HG03558 (cell line): Measurements from ENCODE around the gene DHRSX.
"Not testable (repeated sequence)": the region's sequence is repeated elsewhere in the genome, so short reads cannot be mapped to it uniquely, and the experiment has no call there.

Source experiments
- ATAC-seq: cut with Tn5 transposase; IDR thresholded peaks from one replicate; pipeline ENCODE4 v1.9.1; 2021; ENCODE audit warnings: moderate number of reproducible peaks; ENCODE audit not compliant: unreplicated experiment; ENCODE audit errors: extremely low read depth

The DHRSX gene

GRCh38 chrX:2521092-2521926, 20.5 kb upstream of the DHRSX start:
- peak; percentile 36 for ATAC-seq

- ATAC-seq = no peak
These were observed 19.8 kb upstream of the DHRSX start for GRCh38 chrX:2520539-2520938.

- not testable (repeated sequence) for ATAC-seq
These were observed 18.9 kb upstream of the DHRSX start for GRCh38 chrX:2519638-2520037.

- ATAC-seq = no peak
These were observed 16.3 kb upstream of the DHRSX start for GRCh38 chrX:2517055-2517454.

- peak; percentile 40 for ATAC-seq
These were observed 15.8 kb upstream of the DHRSX start for GRCh38 chrX:2516623-2517022.

GRCh38 chrX:2514131-2514530, 13.4 kb upstream of the DHRSX start:
- ATAC-seq = no peak

- no peak for ATAC-seq
These were observed 12.4 kb upstream of the DHRSX start for GRCh38 chrX:2513121-2513664.

GRCh38 chrX:2512501-2512900, 11.7 kb upstream of the DHRSX start:
- ATAC-seq = no peak

GRCh38 chrX:2511326-2511725, 10.6 kb upstream of the DHRSX start:
- no peak for ATAC-seq

GRCh38 chrX:2508648-2509335, 8.0 kb upstream of the DHRSX start:
- no peak for ATAC-seq

- no peak for ATAC-seq
These were observed 7.3 kb upstream of the DHRSX start for GRCh38 chrX:2507904-2508627.

- ATAC-seq = no peak
These were observed 6.4 kb upstream of the DHRSX start for GRCh38 chrX:2507196-2507595.

GRCh38 chrX:2505341-2505740, 4.6 kb upstream of the DHRSX start:
- ATAC-seq = not testable (repeated sequence)

- no peak for ATAC-seq
These were observed 4.0 kb upstream of the DHRSX start for GRCh38 chrX:2504706-2505332.

- no peak for ATAC-seq
These were observed 3.1 kb upstream of the DHRSX start for GRCh38 chrX:2503591-2504500.

GRCh38 chrX:2502668-2503519, 2.1 kb upstream of the DHRSX start:
- no peak for ATAC-seq

- ATAC-seq = no peak
These were observed 1.4 kb upstream of the DHRSX start for GRCh38 chrX:2502120-2502667.

- ATAC-seq = no peak
These were observed 855 bp upstream of the DHRSX start for GRCh38 chrX:2501559-2502102.
